ENCODE results near the gene KCNT2. TPM values are rescaled to one million over a fixed set of nuclear protein-coding genes. Genes with fewer than 3 reads are reported as not detected.
"Not testable (repeated sequence)": the region's sequence is repeated elsewhere in the genome, so short reads cannot be mapped to it uniquely, and the experiment has no call there.

The KCNT2 gene
- total and polyA plus RNA-seq, 2 experiments from 2014 or later, result 0.14 to 0.32 TPM

- Histone ChIP-seq H3K9ac (no peak overlapping the region), H3F3A (ENCODE audit: insufficient read depth) (no peaks in the 10 kb centered on the region), H3K4me2 (ENCODE audit: unreplicated experiment) (no peak overlapping the region), H2AFZ (no peak overlapping the region), H4K20me1 (ENCODE audit: insufficient read depth) (no peaks in the 10 kb centered on the region), H3K27ac (no peak overlapping the region), H3K9me3 (ENCODE audit: low read depth) (no peaks in the 10 kb centered on the region), H3K27me3 (replicated peaks; ENCODE audit: insufficient read depth) (no peaks in the 10 kb centered on the region), H3K79me2 (ENCODE audit: insufficient read depth) (no peaks in the 10 kb centered on the region), H3K4me3 (no peak overlapping the region), H3K4me1 (ENCODE audit: insufficient read depth) (no peaks in the 10 kb centered on the region), H3K9me2 (ENCODE audit: insufficient read depth) (no peaks in the 10 kb centered on the region), H3K36me3 (ENCODE audit: low read depth) (no peaks in the 10 kb centered on the region)
- 89 to 96% methylated on average over 1 of the region's 1 CpG for WGBS, 2 experiments (ENCODE audit: low coverage in 1 of 2, low lambda C conversion rate in 2 of 2, missing lambda C conversion rate in 2 of 2)
- in situ Hi-C loops (cut with MboI), result no loop called here
- TF ChIP-seq EZH2 (IDR thresholded peaks at IDR 0.05; ENCODE audit: insufficient read depth, poor library complexity, severe bottlenecking) (no peak), EZH2phosphoT487 (IDR thresholded peaks at IDR 0.05; ENCODE audit: insufficient read depth, low read depth) (no peak)
- no peak for DNase-seq
Observed at GRCh38 chr1:196640976-196641375, 32.7 kb upstream of the KCNT2 start.

- H3K9ac ChIP-seq; H3K27ac ChIP-seq; H4K20me1 ChIP-seq (ENCODE audit: insufficient read depth); H3K79me2 ChIP-seq (ENCODE audit: insufficient read depth); H3K4me2 ChIP-seq (ENCODE audit: unreplicated experiment); H2AFZ ChIP-seq; in situ Hi-C loops (cut with MboI); H3K9me3 ChIP-seq (ENCODE audit: low read depth); H3K4me1 ChIP-seq (ENCODE audit: insufficient read depth); H3K36me3 ChIP-seq (ENCODE audit: low read depth); H3K9me2 ChIP-seq (ENCODE audit: insufficient read depth); H3K4me3 ChIP-seq; H3F3A ChIP-seq (ENCODE audit: insufficient read depth); DNase-seq; H3K27me3 ChIP-seq (replicated peaks; ENCODE audit: insufficient read depth): not testable (repeated sequence)
- WGBS, 2 experiments (ENCODE audit: low coverage in 1 of 2, low lambda C conversion rate in 2 of 2, missing lambda C conversion rate in 2 of 2), result 82 to 85% methylated on average over 5 of the region's 5 CpGs
Observed at GRCh38 chr1:196639291-196639690, 31.1 kb upstream of the KCNT2 start.

GRCh38 chr1:196638466-196638865 is 30.2 kb upstream of the KCNT2 start:
- 90 to 91% methylated on average over 2 of the region's 2 CpGs for WGBS, 2 experiments (ENCODE audit: low coverage in 1 of 2, low lambda C conversion rate in 2 of 2, missing lambda C conversion rate in 2 of 2)
- in situ Hi-C loops (cut with MboI), result no loop called here
- DNase-seq, result no peak

GRCh38 chr1:196637606-196638005 is 29.4 kb upstream of the KCNT2 start:
- WGBS, 2 experiments (ENCODE audit: low coverage in 1 of 2, low lambda C conversion rate in 2 of 2, missing lambda C conversion rate in 2 of 2), result 88% methylated on average over 6 of the region's 6 CpGs
- TF ChIP-seq EZH2 (IDR thresholded peaks at IDR 0.05; ENCODE audit: insufficient read depth, poor library complexity, severe bottlenecking) (no peak), EZH2phosphoT487 (IDR thresholded peaks at IDR 0.05; ENCODE audit: insufficient read depth, low read depth) (no peak)
- H3K4me2 ChIP-seq (ENCODE audit: unreplicated experiment), result no peak overlapping the region

More at GRCh38 chr1:196638466-196638865, 30.2 kb upstream of the KCNT2 start:
- no peaks in the 10 kb centered on the region for H3K79me2 ChIP-seq (ENCODE audit: insufficient read depth)
- TF ChIP-seq EZH2phosphoT487 (IDR thresholded peaks at IDR 0.05; ENCODE audit: insufficient read depth, low read depth), result no peak
- TF ChIP-seq EZH2 (IDR thresholded peaks at IDR 0.05; ENCODE audit: insufficient read depth, poor library complexity, severe bottlenecking), result no peak
- no peak overlapping the region for H3K9ac ChIP-seq
- H3K27ac ChIP-seq, result no peak overlapping the region
- no peak overlapping the region for H2AFZ ChIP-seq
- no peak overlapping the region for H3K4me3 ChIP-seq
- H3F3A ChIP-seq (ENCODE audit: insufficient read depth), result no peaks in the 10 kb centered on the region
- no peaks in the 10 kb centered on the region for H3K36me3 ChIP-seq (ENCODE audit: low read depth)
- H3K4me2 ChIP-seq (ENCODE audit: unreplicated experiment), result no peak overlapping the region
- H3K9me3 ChIP-seq (ENCODE audit: low read depth), result no peaks in the 10 kb centered on the region
- H3K9me2 ChIP-seq (ENCODE audit: insufficient read depth), result no peaks in the 10 kb centered on the region
- no peaks in the 10 kb centered on the region for H4K20me1 ChIP-seq (ENCODE audit: insufficient read depth)
- H3K27me3 ChIP-seq (replicated peaks; ENCODE audit: insufficient read depth), result no peaks in the 10 kb centered on the region
- no peaks in the 10 kb centered on the region for H3K4me1 ChIP-seq (ENCODE audit: insufficient read depth)

GRCh38 chr1:196628838-196629237 is 20.6 kb upstream of the KCNT2 start:
- peaks cover 6% of the 10 kb centered on the region for H3K9me3 ChIP-seq (ENCODE audit: low read depth)
- no peak overlapping the region for H2AFZ ChIP-seq
- no peaks in the 10 kb centered on the region for H3K9me2 ChIP-seq (ENCODE audit: insufficient read depth)
- H3K27ac ChIP-seq, result no peak overlapping the region
- WGBS, 2 experiments (ENCODE audit: low coverage in 1 of 2, low lambda C conversion rate in 2 of 2, missing lambda C conversion rate in 2 of 2), result 84 to 93% methylated on average over 3 of the region's 3 CpGs
- H3K9ac ChIP-seq, result no peak overlapping the region
- TF ChIP-seq EZH2phosphoT487 (IDR thresholded peaks at IDR 0.05; ENCODE audit: insufficient read depth, low read depth) (no peak), EZH2 (IDR thresholded peaks at IDR 0.05; ENCODE audit: insufficient read depth, poor library complexity, severe bottlenecking) (no peak)
- no peaks in the 10 kb centered on the region for H3K79me2 ChIP-seq (ENCODE audit: insufficient read depth)
- H3K4me3 ChIP-seq, result no peak overlapping the region
- H3K27me3 ChIP-seq (replicated peaks; ENCODE audit: insufficient read depth), result no peaks in the 10 kb centered on the region
- H3K4me1 ChIP-seq (ENCODE audit: insufficient read depth), result no peaks in the 10 kb centered on the region
- H3K36me3 ChIP-seq (ENCODE audit: low read depth), result no peaks in the 10 kb centered on the region
- DNase-seq, result no peak
- H4K20me1 ChIP-seq (ENCODE audit: insufficient read depth), result no peaks in the 10 kb centered on the region
- in situ Hi-C loops (cut with MboI), result no loop called here
- H3K4me2 ChIP-seq (ENCODE audit: unreplicated experiment), result no peak overlapping the region
- no peaks in the 10 kb centered on the region for H3F3A ChIP-seq (ENCODE audit: insufficient read depth)

More at GRCh38 chr1:196637606-196638005, 29.4 kb upstream of the KCNT2 start:
- Histone ChIP-seq H3K27ac (no peak overlapping the region), H3K27me3 (replicated peaks; ENCODE audit: insufficient read depth) (no peaks in the 10 kb centered on the region), H3K36me3 (ENCODE audit: low read depth) (no peaks in the 10 kb centered on the region), H3K9me2 (ENCODE audit: insufficient read depth) (no peaks in the 10 kb centered on the region), H3K9me3 (ENCODE audit: low read depth) (no peaks in the 10 kb centered on the region), H3K4me3 (no peak overlapping the region), H2AFZ (no peak overlapping the region), H4K20me1 (ENCODE audit: insufficient read depth) (no peaks in the 10 kb centered on the region), H3K79me2 (ENCODE audit: insufficient read depth) (no peaks in the 10 kb centered on the region), H3F3A (ENCODE audit: insufficient read depth) (no peaks in the 10 kb centered on the region), H3K4me1 (ENCODE audit: insufficient read depth) (no peaks in the 10 kb centered on the region), H3K9ac (no peak overlapping the region)
- in situ Hi-C loops (cut with MboI), result no loop called here
- no peak for DNase-seq
